Hematopoietic multipotent progenitor cell (in vitro differentiated cells): Measurements from ENCODE around the gene SH2D2A. TPM values are rescaled to one million over a fixed set of nuclear protein-coding genes. Genes with fewer than 3 reads are reported as not detected.
A peak's percentile ranks its signal among the peaks of the same experiment; 100 is the strongest.

Source experiments
- DNase-seq, 3 donors: peaks; one replicate each; pipeline ENCODE4 v3.0.0-alpha.2; 2011 to 2015; ENCODE audit warnings: low read depth in 2 of 3, low spot score in 2 of 3
- total RNA-seq: library from RNA; depleted of rRNA; stranded (reverse); fragments of >200 nt; gene quantifications from one replicate; pipeline ENCODE4 v1.2.3, GENCODE V29; 2012

The SH2D2A gene
- total RNA-seq, 1 donor, result 4.3 TPM

DNA sequence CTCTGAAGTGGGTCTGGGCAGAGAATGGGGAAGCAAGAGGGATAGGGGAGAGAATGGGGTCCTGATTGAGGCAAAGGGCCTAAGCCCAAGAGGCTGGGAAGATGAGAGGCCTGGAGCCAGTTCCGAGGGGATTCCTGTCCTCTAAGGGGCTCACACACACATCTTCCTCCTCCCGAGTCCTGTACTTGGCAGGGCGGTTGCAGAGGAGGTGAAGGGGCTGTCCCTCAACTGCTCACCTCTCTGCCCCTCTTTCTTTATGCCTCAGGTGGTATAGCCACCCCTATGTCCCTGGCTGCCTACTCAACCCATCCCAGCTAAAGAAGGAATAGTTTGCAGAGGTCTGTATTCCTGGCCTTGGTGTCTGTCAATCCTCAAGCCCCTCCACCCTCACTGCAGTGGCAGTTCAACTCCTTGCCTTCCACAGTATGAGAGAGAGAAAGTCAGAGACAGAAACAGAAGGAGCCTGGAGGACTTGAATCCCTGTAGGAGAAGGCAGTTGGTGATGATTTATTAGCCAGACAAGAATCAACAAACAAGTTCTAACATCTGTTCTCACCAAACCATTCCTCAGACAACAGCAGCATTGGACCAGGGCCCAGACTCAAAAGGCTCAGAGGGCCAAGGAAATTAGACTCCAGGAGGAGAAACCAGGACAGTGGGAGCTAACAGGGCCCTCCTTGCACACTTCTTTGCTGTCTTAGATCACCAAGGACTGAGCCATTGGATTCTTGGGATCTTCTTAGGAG lies 10.7 kb downstream of the SH2D2A start:
- DNase-seq, result no peak

DNA sequence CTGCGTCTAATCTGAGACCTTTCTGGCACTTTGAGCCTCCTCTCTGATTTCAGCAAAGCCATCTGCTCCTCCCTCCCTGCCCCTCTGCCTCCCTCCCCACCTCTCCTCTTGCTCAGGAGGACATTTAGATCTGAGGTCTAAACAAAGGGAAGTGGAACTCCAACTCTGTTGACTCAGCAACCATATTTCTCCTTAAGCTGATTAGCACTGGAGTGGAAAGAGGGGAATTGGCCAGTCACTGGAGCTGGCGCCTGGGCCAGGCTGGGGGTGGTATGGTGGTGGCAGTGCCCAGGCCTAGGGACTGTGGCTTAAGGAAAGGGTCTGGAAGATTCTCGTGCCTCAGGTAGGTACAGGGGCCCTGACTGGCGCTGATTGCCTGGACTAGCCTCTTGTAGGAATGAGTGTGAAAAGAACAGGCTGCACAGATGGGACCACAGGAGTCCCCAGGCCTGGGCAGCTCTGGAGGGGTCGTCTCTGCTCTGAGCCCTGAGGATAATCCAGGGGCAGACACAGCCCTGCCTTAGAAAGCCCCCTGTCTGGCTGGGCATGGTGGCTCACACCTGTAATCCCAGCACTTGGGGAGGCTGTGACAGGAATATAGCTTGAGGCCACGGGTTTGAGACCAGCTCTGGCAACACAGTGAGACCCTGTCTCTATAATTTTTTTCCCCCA lies 11.9 kb downstream of the SH2D2A start:
- DNase-seq, result peak in 2 of 3 donors; percentile 50 to 67

GRCh38 chr1:156804026-156804425 lies 12.6 kb downstream of the SH2D2A start:
- no peak for DNase-seq

GRCh38 chr1:156803086-156803851 lies 13.4 kb downstream of the SH2D2A start:
- no peak for DNase-seq

DNA sequence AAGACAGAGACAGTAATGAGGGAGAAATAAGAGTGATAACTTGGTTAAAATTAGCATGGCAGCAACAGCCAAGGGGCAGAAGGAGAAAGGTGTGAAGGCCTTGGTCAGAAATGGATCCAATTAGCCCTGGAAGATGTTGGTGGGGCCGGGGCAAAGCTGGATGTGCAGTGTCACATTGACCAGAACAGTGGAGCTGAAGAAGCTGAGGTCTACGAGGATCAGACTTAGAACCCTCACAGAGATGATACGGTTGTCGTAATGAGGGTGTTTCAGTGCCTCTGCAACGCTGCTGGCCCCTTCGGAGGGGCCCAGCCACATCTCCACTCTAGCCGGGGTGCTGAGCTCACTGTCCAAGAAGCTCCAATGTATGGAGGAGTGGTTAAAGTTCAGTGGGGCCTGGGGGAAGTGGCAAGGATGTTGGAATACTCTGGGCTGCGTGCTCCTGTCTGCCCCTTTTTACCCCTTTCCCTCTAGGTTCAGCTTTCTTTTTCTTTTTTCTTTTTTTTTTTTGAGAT lies 14.2 kb downstream of the SH2D2A start:
- no peak for DNase-seq

DNA sequence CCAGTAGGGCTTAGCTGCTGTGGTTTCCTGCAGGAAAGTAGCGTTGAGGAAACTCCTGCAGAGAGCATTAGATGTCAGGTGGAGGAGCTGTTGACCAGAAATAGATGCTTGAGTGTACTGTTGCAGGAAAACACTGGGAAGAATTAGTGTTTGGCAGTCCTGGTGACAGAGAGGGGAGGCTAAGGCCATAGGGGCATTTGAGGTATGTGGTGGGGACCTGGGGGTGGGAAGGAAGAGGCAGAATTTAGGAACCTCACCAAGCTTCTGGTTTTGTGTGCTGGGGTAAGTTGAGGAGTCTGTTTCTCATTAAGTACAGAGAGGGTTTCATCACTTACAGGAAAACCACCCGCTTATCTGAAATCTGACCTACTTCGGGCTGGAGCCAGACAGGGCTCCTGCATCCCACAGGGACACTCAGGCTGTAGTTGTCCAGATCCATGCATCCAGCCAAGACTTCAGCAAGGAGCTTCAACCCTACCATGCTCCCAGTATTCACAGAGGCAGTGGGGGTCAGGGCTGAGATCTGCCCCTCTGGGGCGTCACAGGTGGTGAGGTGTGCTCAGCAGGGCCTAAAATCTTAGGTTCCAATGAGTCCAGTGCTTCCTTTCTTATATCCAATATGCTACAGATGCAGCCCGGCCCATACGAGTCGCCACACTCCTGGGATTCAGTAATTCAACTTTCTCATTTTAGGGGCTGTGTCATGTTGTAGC lies 15.1 kb downstream of the SH2D2A start:
- DNase-seq, result no peak

- peak in 2 of 3 donors; percentile 50 to 73 for DNase-seq
These were observed 19.3 kb downstream of the SH2D2A start for GRCh38 chr1:156797212-156797871.

DNA sequence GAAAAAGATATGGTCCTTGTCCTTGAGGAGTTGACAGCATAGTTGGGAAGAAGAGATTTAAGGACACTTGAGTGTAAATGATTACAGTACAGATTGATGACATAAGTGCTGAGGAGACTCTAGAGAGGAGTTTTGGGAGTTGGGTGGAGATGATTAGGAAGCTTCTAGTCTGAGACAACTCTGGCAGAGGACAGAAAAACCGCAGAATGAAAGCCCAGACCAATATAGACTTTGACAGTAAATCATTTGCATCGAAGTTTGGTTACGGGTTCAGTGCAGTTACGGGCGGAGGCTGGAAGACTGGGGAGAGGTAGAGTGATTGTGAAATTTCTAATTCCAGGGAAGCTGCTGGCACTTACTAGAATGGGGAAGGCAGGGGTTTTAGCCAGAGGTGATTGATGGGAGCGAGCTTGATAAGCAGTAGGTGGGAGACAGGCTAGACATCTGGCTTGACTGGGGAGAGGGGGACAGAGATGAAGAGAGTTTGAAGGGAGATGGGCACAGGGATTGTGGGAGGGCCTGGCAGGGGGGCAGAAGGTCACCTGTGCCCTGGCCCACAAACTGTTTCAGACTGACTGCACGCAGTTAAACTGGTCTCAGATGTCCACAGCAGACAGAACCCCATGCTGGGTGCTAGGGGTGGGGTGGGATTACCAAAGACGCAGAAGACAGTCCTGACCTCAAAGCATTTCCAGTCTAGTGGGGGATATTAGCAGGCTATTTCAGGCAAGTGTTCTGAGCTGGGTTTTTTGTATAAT lies 20.1 kb downstream of the SH2D2A start:
- DNase-seq, result no peak

DNA sequence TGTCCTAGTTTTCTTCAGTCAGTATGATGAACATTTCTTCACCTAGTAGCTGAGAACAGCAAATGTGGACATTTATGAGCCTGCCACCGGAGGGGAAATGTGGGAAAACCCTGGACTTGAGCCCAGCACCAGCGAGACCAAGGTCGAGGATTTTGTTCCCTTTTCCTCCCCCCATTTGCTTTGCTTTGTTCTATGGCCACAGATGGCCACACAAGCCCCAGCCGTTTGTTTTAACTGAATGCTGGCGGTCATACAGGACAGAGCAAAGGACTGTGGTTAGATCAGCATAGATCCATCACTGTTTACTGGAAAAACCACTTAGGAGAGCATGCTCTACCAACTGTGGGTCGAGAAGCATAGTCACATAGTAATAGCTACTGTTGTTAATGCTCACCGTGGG lies 20.9 kb downstream of the SH2D2A start:
- DNase-seq, result no peak

GRCh38 chr1:156795374-156795733 lies 21.3 kb downstream of the SH2D2A start:
- DNase-seq, result no peak

- DNase-seq, result no peak
These were observed 21.9 kb downstream of the SH2D2A start for GRCh38 chr1:156794506-156795373.

- DNase-seq, result no peak
These were observed 26.9 kb downstream of the SH2D2A start for GRCh38 chr1:156789621-156790318.

GRCh38 chr1:156788136-156788535 lies 28.5 kb downstream of the SH2D2A start:
- no peak for DNase-seq

DNA sequence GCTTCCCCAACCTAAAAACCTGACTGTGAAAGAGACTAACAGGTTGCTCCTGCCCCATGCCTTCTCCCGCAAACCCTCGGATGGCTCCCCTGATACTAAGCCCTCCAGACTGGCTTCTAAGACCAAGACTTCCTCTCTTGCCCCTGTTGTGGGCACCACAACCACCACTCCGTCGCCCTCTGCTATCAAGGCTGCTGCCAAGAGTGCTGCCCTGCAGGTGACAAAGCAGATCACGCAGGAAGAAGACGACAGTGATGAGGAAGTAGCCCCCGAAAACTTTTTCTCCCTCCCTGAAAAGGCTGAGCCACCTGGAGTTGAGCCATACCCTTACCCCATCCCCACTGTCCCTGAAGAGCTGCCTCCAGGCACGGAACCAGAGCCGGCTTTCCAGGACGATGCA lies 30.0 kb downstream of the SH2D2A start:
- DNase-seq, result peak in 2 of 3 donors; percentile 72 to 90

- DNase-seq, result no peak
These were observed 31.2 kb downstream of the SH2D2A start for GRCh38 chr1:156785458-156785857.

DNA sequence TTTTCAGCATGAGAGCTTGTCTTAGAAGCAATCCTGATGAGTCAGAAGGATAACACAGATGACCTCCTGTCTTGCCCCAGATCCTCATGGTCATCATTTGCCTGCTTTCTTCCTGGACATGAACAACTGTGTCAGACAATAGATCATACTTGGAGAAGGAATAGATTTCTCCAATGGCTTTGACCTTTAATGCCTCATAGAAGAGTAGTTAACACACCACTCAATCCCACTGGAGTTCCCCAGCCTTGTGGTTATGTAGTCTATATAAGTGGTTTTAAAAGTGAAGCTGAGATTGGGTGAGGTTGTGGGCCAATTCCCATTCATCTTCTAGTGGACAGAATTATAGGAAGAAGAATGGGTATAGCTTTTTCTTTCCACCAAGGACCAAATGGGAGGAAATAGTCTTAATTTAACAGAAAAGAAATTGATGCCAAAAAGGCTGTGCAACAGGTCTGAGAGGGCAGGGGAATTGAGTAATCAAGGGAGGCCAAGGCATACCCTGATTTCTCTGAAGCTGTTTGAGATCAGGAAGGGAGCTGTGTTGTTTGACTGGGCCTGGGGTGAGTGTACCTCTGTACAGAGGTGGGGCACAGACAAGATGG lies 35.0 kb downstream of the SH2D2A start:
- DNase-seq, result no peak

DNA sequence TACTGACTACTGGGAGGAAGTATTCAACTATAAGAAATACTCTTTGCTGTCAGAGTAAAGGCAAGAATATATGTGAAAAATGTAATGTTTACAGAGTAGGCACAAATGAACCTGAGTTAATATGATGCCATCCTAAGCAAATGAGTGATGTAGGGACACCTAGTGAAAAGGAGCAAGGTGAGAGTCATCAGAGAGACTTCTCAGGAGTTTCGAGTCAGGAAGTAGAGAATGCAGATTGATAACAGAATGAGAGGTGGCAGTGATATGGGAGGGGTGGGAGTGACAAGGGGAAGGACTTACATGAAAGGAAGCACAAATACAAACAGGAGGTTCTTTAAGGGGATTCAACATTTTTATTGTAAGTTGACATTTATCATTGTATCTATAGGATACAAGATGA lies 39.1 kb downstream of the SH2D2A start:
- no peak for DNase-seq

DNA sequence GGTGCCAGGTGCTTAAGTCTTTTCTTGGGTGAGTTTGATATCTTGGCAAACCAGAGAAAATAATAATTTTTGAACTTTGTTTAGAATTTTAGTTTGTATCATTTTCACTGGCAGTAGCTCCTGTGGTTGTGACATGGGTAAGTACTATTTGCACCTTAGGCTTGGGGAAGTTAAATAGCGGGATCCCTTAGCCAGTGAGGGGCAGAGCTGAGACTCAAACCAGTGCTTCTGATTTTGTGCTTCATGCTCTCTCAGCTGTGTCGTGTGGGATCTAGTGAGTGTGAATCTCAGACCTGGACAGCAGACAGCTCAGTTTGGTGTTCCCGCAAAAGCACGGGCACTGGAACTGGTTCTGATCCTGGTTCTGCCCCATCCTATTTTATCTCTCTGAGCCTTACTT lies 39.7 kb downstream of the SH2D2A start:
- DNase-seq, result no peak
